GM19324 (cell line): ENCODE measurements around the gene TEAD1.
A peak's percentile ranks its signal among the peaks of the same experiment; 100 is the strongest.

Source experiments
- ATAC-seq: cut with Tn5 transposase; IDR thresholded peaks from one replicate; pipeline ENCODE4 v1.9.1; 2021; ENCODE audit warnings: mild to moderate bottlenecking, moderate library complexity; ENCODE audit not compliant: unreplicated experiment, low FRiP score

TEAD1 gene

DNA sequence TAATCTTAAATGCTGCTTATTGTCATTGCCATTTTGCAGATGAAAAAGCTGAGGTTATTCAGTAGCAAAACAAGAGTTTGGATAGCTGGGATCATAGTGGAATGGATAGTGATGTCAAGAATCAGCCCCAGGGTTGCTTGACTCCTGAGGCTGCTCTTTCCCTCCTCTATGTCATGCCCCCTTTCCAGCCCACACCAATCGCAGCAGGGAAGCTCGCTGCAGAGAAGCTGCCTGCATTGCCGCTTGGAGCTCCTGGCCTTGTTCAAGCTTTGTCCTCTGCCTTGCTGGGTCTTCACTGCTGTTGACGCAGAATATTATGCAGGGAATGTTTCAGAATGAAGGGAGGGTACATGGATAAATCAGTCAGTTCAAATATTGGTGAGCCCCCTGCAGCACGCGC is 206.1 kb downstream of the TEAD1 start:
- ATAC-seq = no peak

DNA sequence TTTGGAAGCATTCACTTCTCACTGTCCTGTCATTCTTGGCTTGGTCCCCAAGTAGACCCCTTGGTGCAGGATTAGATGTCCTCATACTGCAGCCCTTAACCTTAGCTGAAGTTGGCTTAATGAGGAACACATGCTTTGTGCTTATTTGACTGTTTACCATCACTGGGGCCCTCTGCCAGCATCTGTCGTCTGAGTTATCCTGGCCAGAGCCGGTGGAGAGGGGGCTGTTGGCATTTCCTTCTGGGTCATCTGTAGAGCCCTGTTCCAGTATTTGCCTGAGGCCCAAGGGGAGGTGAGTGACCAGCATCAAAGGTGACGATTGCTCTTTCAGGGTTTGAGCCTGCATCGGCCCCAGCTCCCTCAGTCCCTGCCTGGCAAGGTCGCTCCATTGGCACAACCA is 208.4 kb downstream of the TEAD1 start:
- no peak for ATAC-seq

DNA sequence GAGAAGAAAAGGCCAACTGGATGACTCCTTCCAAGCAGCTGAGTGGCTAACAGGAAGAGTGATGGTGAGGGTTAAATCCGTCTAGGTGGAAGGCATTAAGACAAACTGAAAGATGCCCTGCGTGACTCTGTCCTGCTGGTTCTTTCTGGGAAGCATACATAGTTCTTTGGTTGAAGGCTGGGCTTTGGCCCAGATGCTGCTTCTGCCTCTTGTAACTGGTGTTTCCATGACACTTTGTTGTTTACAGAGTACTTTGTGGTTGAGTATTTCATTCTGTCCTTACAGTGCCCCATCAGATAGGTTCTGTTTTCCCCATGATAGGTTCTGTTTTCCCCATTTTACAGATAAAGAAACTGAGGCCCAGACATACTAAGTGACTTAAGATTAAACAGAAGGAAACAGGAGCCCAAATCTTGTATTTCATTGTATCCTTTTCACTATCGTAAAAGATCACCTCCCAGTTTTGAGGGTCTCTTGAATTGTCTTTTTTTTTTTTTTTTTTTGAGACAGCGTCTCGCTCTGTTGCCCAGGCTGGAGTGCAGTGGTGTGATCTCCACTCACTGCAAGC is 210.6 kb downstream of the TEAD1 start:
- ATAC-seq = no peak

DNA sequence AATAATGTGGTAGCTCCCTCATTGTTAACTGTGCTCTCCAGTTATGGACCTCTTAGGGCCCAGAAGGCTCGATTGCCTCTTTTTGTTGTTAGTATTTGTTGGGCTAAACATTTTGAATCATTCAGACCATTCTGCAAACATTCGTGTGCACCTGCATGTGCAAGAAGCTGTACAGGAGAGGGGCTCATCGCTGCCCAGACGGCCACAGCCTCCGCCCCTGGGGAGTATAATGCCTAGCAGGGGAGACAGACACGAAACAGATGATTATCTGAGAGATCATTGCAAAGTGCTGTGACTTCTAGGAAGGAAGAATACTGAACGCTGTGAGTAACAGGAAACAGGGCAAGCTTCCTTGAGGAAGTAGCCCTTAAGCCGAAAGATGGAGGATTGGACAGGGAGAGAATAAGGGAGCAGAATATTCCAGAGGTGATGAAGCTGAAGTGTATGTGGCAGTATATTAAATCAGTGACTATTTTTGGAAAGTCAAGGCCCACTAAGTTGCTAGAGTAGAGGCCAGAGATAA is 211.6 kb downstream of the TEAD1 start:
- no peak for ATAC-seq

DNA sequence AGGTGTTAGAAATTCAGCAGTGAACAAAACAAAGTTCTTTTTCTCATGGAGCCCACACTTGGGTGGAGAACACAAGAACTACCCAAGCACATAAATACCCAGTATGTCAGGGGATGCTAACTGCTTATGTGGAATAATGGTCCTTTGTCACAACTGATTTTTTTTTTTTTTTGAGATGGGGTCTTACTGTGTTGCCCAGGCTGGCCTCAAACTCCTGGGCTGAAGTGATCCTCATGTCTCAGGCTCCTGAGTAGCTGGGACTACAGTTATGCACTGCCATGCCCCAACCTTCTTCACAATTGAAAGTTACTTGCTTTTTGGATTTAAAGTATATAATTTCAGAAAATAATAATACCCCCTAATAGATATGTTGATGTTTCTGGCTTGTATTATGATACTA is 212.3 kb downstream of the TEAD1 start:
- no peak for ATAC-seq

DNA sequence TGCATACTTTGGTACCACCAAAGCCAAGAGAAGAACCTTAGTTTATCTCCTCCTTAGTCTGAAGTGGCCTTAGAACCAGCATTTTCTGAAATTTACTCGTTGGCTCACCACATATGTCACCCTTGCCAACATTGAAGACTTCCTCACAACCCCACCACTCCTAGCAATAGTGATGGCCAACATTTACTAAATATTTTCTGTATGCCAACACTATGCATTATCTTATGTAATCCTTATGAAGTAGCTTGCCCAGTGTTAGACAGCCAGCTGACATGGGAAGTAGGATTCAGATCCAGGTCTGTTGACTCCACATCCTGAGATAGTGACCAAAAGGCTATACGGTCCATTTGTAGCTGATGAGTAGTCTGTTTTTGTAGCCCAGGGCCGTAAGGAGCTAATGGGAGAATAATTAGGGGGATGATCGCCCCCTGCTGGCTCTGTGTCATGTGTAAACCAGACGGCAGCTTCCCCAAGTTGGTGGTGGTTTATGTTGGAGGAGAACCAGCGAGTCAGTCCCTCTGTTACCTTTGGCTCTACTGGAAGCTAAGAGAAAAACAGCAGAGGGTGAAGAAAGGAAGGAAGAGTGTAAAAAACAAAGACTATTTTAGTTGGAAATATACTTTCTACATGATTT is 214.4 kb downstream of the TEAD1 start:
- ATAC-seq = peak; percentile 72

DNA sequence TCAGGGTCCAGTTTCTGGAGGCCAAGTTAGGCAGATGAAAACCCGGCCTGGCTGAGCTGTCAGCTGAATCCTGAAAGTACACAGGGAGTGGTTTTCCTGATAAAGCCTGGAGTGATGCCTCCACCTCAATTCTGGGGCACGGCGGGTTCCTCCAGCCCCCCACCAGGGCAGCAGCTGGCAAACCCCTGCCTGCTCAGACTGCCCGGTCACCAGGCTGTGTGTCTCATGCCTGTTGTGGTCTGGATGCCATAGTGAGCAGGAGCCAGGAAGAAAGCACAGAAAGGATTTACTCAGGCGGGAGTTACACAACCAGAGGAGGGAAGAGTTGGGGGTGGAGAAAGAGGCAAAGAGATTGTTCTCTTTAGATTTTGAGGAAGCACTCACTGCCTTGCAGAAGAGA is 215.0 kb downstream of the TEAD1 start:
- no peak for ATAC-seq

DNA sequence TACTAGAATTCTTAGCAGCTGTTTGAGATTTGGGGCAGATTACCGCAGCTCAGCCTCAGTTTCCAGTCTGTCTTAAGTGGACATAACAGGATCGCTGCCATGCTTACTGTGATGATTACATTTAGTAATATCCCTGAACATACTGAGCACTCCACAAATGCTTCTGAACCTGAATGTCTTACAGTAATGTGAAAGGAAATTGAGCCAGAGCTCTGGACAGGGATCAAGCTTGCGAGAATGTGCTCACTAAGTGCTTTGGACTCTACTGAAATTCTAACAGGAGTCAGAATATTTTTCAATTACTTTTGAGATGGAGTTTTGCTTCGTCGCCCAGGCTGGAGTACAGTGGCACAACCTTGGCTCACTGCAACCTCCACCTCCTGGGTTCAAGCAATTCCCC is 216.3 kb downstream of the TEAD1 start:
- no peak for ATAC-seq

DNA sequence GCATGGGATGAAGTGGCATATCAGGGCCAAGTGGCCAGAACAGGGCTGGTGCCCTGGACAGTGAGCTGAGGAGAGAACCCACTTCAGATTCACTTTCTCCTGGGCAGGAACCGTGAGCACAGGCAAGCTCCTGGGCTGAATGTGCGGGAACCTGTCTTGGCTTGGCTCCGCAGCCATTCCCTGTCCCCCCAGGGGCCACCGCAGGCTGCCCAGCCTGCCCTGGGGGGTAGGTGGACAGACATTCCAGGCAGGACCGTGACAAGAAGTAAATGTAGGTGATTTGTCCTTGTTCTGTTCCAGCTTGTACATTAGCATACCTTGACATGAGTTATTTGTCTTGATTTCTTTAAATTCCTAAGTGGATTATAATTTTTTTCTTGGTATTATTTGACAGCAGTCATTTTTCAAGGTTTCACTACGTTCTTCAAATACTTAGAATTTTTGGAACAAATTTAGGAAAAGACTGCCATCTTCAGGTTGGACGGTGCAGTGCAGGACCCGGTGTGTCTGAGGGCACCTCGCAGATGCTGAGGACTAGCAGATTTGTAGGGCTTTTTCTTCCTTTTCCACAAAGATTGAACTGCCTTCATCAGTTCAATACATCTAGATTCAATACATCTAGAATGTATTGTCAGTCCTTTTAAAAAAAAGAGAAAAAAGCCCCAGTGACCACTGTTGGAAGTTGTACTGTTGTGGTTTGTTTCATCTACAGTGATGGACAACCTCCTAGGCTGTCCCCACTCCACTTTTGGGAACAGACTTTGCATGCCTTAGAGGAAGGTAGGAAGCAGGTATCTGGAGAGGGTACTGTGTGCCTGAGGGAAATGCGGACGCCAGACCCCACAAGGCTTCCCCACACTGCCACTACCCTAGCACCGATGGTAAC is 219.8 kb downstream of the TEAD1 start:
- ATAC-seq = no peak

DNA sequence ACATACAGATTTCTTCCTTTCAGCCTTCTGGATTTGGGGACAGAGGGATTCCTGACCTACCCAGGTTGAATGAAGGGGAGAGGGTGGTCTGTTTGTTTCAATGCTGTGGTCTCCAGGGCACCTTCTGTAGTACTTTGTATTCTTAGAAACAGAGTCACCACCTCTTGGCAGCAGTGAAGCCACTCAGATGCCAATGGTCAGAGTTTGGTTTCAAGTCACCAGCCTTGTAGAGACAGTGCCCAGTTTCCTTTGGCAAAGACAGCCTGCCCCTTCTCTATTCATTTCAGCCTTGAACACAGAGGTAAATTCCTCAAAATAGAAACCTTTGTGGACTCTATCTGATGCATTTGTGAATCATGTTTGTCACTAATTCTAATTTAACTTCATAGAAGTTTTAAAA is 223.2 kb downstream of the TEAD1 start:
- ATAC-seq = no peak

DNA sequence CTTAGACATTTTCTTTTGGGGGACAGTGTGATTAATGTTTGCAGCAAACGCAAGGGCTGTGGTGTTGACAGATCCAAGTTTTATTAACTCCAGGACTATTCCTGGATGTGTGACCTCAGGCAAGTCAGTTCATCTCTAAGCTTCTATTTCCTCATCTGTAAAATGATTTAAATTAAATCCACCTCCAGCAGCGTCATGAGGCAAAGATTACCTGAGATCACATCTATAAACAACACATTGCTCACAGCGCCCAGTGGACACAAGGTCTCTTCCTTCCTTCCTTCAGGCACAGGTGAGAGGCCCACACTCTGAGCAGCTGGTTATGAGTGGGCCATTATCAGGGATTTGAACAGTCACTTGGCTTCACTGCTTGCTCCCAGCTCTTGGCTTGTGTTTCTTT is 223.6 kb downstream of the TEAD1 start:
- ATAC-seq = no peak

DNA sequence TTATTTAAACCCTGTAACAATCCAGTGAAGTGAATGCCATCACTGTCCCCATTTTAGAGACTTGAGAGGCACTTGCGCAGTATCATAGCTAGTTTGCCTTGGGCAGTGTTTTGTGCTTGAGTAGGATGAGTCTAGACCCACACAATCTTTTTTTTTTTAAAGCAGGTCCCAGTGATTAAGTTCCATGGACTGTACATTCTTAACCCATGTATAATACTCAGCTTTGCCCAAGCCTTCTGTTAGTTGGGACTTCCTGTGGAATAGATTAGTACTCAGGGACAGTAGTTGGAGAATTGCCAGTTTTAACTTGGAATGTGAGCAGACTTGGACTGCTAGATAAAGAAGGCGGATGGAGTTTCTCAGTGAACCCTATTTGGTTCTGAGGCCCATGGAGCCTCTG is 226.3 kb downstream of the TEAD1 start:
- no peak for ATAC-seq

DNA sequence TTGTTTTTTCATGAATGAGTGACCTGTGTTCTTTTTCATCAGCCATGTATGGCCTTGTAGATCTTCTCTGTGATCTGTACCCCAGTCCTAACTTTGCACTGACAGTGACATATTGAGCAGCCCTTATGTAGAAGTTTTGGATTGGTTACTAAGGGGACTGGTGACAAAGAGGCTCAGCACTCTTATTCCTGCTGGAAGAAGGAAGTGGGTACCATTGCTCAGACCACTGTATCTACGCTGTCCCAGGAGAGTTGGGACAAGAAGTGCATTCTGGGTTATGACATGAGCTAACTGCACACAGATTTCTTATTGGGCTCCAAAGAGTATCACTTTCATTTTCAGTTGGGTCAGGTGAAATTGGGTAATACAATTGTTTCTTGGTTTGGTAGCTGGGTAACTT is 227.1 kb downstream of the TEAD1 start:
- no peak for ATAC-seq

DNA sequence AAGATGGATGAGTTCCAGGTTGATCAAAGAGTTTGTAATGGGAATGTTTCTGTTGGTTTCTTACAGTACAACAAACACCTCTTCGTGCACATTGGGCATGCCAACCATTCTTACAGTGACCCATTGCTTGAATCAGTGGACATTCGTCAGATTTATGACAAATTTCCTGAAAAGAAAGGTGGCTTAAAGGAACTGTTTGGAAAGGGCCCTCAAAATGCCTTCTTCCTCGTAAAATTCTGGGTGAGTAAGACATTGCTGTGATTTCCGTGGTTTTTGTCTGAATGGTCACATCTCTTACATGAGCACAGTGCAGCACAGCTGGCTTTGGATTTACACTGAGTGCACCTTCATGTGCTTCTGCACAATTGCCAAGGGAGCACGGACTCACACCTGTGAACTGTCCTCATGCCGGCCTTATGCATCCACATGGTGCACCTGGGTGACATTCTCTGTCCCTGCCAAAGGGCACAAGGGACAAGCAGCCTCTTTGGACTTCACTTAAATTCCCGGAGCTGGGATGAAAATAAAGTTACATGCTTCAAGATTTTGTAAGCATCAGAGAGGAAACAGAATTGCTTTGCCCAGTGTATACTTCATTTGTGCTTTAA is 227.8 kb downstream of the TEAD1 start:
- ATAC-seq = no peak

DNA sequence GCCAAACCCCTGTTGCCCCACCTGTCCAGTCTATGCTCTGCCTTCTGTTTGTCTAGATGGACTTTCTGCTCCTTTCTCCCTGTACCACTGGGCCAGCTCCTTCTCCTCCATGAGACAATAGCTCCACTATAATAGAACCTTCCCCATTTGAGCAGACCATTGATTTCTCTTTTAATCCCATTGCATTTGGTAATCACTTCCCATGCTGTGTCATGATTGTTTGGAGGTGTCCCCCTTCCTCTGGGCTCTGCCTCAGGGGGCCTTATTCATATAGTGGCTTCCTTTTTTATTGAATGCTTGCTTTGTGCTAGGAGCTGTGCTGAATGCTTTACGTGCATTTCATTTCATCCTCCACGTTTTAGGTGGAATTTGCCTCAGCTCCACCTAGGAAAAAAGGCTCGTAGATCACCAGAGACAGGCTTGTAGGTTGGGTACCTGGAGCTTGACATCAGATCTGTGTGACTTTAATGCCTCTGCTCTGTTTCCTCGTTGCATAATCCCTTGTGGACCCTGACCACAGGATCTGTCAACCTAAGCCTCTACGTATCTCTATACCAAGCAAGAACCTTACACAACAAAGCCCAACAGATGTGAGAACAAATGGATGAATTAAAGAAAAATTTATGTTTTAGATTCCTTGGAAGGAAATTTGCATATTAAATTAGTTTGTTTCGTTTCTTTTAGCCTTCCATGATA is 228.7 kb downstream of the TEAD1 start:
- ATAC-seq = no peak

DNA sequence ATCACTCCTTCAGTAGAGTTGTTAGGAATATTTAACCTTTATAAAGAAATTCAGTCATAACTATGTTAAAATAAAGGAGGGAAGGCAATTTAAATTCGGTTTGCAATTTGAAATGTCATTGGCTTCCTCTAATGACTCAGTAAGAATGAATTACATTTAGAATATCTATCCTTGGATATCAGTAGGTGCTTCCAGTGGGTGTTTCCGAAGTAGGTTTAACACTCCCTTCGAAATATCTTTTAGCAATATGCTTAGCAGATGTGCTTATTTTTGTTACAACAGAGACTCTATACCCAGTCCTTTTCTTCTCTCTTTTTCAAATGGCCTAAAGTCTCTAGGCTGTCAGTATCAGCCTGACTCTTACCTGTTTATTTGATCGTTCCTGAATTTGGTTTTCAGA is 231.2 kb downstream of the TEAD1 start:
- no peak for ATAC-seq

DNA sequence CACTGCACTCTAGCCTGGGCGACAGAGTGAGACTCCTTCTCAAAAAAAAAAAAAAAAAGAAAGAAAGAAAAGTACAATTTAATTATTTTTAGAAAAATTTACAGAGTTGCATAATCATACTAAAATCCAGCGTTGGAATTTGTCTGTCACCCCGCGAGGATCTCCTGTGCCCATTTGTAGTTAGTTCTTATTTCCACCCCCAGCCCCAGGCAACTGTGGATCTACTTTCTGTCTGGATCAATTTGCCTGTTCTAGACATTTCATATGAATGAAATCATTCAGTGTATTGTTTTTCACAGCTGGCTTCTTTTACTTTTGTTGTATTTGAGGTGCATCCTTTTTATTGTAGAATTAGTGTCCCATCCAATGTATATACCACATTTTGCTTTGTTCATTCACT is 232.3 kb downstream of the TEAD1 start:
- no peak for ATAC-seq

DNA sequence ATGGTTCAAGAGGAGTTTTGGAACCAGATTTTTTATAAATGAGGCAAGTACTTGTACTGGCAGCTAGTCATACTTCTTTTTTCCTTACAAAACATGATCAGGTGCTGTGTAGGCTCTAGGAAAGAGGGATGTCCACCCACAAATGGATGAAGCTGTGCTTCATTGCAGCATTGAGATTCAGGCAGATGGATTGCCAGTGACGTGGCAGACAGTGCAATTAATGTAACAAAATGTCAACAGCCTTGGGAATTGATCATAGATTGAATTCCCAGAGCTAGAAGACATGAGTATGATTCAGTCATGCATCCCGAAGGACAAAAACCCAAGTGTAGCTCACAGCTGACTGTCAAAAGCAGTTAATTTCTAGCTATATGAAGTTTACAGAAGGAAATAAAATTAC is 235.7 kb downstream of the TEAD1 start:
- ATAC-seq = no peak

DNA sequence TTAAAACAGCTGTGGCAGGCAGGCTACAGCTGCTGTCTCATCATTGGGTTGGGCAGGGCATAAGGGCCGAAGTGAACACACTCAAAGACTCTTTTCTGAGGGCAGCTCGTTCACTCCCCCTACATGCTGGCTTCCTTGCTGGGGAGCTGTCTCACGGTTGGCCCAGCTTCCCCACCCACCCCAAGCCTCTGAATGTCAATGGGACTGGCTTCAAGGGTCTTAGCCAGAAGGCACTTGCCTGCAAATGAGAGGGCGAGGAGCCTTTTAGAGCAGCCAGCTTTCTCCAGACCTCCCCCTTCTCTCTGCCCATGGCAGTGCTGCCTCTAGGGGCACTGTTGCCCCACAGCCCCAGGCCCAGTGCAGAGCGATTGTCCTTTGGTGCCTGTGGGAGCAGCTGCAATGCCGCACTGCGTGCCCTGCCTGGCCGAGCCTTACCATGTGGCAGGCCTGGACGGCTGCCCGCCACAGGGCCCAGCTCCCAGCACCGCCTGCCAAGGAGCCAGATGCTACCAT is 240.2 kb downstream of the TEAD1 start:
- ATAC-seq = no peak

DNA sequence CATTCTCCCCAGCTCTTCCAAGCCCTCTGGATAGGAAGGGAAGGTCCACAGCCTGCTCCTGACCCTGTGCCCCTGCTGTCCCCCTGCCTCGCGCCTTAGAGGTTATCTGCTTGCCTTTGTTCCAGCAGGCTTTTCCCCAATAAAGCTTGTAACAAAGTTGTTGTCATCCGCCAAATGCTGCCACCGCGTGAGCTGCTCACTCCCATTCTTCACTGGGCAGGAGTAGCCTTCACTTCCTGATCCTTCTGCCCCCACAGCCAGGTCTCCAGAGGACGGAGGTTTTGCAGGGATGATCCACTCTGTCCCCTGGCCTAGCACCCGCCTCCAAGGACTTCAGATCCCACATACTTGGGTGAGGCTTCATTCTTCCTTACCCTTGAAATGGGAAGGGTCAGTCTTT is 240.9 kb downstream of the TEAD1 start:
- ATAC-seq = no peak
